PFSK-1 (cell line): ENCODE measurements around the gene CAPN1.

ENCODE experiments used
- FOXP2 ChIP-seq: optimal IDR thresholded peaks from 2 replicates; pipeline ENCODE3; 2011; ENCODE audit warnings: borderline replicate concordance, control low read depth, inconsistent platforms; ENCODE audit not compliant: insufficient read depth; ENCODE audit errors: extremely low read length, extremely low read depth
- POLR2AphosphoS5 ChIP-seq: IDR thresholded peaks from 2 replicates; pipeline ENCODE4 v1.6.1; 2012; ENCODE audit warnings: low read depth, mild to moderate bottlenecking, control low read depth, low read length, moderate library complexity
- SIN3A ChIP-seq: IDR thresholded peaks from 2 replicates; pipeline ENCODE4 v1.6.1; 2012; ENCODE audit warnings: mild to moderate bottlenecking, low read length, moderate library complexity, borderline replicate concordance; ENCODE audit not compliant: insufficient read depth
- TAF1 ChIP-seq: IDR thresholded peaks from 2 replicates; pipeline ENCODE4 v1.6.1; 2012; ENCODE audit warnings: low read length, control low read depth, borderline replicate concordance; ENCODE audit not compliant: insufficient read depth
- TF ChIP-seq, protein P1 (sequence below), 2 experiments: IDR thresholded peaks; 2 replicates each; pipeline versions ENCODE4 v1.6.1 to v1.8.0; 2011 to 2012; ENCODE audit warnings: low read depth in 2 of 2, low read length in 2 of 2, control low read depth in 1 of 2, inconsistent platforms in 1 of 2, mild to moderate bottlenecking in 1 of 2, moderate library complexity in 1 of 2; ENCODE audit not compliant: insufficient read depth in 1 of 2

The CAPN1 gene

DNA sequence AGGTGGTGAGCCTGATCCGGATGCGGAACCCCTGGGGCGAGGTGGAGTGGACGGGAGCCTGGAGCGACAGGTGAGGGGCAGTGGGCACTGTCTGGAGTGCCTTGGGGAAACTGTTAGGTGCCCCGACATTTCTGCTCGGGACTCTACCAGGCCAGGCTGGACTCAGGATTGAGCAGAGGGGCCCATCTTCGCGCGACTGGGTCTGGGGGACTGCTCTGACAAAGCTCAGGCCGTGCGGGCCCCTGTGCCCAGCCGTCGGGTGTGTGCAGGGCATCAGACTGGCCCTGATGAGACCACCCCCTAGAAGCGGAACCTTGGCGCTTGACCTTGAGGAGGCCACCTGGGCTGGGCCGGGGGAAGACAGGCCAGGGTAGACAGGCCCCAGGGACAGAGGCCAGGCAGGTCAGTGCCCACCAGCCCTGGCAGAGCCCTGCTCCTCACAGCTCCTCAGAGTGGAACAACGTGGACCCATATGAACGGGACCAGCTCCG lies 6.3 kb downstream of the CAPN1 start:
- no peak for TF ChIP-seq SIN3A

DNA sequence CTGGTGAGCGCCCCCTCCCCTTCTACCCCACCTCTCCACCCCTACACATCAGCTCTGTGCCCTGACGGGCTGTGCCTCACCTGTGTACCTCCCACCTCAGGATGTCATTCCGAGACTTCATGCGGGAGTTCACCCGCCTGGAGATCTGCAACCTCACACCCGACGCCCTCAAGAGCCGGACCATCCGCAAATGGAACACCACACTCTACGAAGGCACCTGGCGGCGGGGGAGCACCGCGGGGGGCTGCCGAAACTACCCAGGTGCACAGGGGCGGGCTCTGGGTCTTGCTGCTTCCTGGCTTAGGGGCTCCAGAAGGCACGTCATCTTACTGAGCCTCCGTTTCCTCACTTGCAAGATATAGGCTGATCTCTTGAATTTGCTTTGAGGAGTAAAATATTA lies 6.8 kb downstream of the CAPN1 start:
- no peak for TF ChIP-seq SIN3A
- TF ChIP-seq TAF1 = no peak
- TF ChIP-seq POLR2AphosphoS5 = no peak
- TF ChIP-seq, protein P1, sequence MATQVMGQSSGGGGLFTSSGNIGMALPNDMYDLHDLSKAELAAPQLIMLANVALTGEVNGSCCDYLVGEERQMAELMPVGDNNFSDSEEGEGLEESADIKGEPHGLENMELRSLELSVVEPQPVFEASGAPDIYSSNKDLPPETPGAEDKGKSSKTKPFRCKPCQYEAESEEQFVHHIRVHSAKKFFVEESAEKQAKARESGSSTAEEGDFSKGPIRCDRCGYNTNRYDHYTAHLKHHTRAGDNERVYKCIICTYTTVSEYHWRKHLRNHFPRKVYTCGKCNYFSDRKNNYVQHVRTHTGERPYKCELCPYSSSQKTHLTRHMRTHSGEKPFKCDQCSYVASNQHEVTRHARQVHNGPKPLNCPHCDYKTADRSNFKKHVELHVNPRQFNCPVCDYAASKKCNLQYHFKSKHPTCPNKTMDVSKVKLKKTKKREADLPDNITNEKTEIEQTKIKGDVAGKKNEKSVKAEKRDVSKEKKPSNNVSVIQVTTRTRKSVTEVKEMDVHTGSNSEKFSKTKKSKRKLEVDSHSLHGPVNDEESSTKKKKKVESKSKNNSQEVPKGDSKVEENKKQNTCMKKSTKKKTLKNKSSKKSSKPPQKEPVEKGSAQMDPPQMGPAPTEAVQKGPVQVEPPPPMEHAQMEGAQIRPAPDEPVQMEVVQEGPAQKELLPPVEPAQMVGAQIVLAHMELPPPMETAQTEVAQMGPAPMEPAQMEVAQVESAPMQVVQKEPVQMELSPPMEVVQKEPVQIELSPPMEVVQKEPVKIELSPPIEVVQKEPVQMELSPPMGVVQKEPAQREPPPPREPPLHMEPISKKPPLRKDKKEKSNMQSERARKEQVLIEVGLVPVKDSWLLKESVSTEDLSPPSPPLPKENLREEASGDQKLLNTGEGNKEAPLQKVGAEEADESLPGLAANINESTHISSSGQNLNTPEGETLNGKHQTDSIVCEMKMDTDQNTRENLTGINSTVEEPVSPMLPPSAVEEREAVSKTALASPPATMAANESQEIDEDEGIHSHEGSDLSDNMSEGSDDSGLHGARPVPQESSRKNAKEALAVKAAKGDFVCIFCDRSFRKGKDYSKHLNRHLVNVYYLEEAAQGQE (IDR thresholded peaks at IDR 0.05; ENCODE audit: insufficient read depth in 1 of 2, low read depth in 2 of 2, low read length in 2 of 2) = no peak
- no peak for TF ChIP-seq FOXP2

DNA sequence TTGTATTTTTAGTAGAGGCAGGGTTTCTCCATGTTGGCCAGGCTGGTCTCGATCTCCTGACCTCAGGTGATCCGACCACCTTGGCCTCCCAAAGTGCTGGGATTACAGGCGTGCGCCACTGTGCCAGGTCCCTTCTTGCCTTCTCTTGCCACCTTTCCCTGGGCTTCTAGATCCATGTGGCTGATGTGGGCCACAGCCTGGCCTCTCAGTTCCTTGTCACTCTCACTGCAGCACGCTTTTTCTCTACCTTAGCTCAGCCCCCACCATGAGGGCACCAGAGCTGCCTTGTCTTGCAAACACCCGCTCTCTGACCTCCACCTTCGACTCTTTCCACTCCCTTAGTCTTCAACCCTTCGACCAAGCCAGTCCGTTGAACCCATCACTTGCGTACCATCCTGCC lies 7.5 kb downstream of the CAPN1 start:
- TF ChIP-seq FOXP2 = no peak
- TF ChIP-seq SIN3A = no peak
- TF ChIP-seq, protein P1 (IDR thresholded peaks at IDR 0.05; ENCODE audit: insufficient read depth in 1 of 2, low read depth in 2 of 2, low read length in 2 of 2) = no peak
- TF ChIP-seq TAF1 = no peak
- TF ChIP-seq POLR2AphosphoS5 = no peak

DNA sequence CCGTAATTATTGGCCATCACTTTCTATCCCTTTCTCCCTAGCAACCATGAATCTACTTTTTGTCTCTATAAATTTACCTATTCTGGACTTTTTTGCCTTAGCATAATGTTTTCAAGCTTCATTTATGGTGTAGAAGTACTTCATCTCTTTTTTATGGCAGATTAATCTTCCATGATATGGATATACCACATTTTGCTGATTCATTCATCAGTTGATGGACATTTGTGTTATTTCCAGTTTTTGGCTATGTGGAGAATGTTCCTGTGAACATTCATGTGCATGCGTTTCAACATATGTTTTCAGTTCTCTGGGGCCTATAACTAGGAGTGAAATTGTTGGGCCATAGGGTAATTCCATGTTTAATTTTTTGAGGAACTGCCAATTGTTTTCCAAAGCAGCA lies 12.8 kb downstream of the CAPN1 start:
- no peak for TF ChIP-seq FOXP2
- TF ChIP-seq SIN3A = no peak
- no peak for TF ChIP-seq POLR2AphosphoS5
- no peak for TF ChIP-seq TAF1
- TF ChIP-seq, protein P1 (IDR thresholded peaks at IDR 0.05; ENCODE audit: insufficient read depth in 1 of 2, low read depth in 2 of 2, low read length in 2 of 2) = no peak

DNA sequence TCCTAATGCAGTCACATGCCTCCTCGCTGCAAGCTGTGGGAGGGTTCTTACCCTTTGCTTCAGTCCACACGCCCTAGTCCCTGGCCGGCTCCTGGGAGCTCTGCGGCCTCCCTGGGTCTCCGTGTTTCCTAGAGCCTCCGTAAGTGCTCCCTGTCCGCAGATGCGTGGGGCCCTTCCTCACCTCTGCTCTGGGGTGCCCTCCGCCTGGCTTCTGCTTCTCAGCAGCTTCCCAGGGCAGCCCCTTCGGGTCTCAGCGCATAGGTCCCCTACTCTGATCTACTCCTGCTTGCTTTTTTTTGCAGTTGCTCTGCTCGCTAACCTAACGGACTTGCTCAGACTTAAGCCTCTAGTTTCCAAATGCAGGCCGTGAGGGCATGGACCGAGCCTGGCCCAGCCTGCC lies 22.4 kb downstream of the CAPN1 start:
- TF ChIP-seq TAF1 (no peak), FOXP2 (no peak), POLR2AphosphoS5 (no peak), SIN3A (no peak)
- TF ChIP-seq, protein P1 (IDR thresholded peaks at IDR 0.05; ENCODE audit: insufficient read depth in 1 of 2, low read depth in 2 of 2, low read length in 2 of 2) = no peak
